Right lobe of liver (tissue), 4 donors: ENCODE measurements around the gene CORO1A.

Experiments
- CTCF ChIP-seq, 4 donors: fragments of 200-600 bp in 3 of 4; fragments of 450-650 bp in 1 of 4; IDR thresholded peaks; one replicate each; pipeline versions ENCODE4 v1.5.1 to v1.8.0; 2016 to 2022; ENCODE audit warnings: antibody characterized with exemption in 4 of 4, mild to moderate bottlenecking in 2 of 4
- POLR2A ChIP-seq: fragments of 450-650 bp; IDR thresholded peaks from one replicate; pipeline ENCODE4 v1.6.1; 2017; ENCODE audit warnings: antibody characterized with exemption, mild to moderate bottlenecking
- donor health status: DM: no; HTN: no; CAD: no.
- donor health status: DM: no; HTN: no; CAD: no.
- donor health status: DM: no; HTN: yes; CAD: no.

- TF ChIP-seq POLR2A (no peak), CTCF (IDR thresholded peaks at IDR 0.05) (no peak)
These were observed 32.3 kb upstream of the CORO1A start for GRCh38 chr16:30151091-30151490.
